Stimulated activated CD8-positive, alpha-beta memory T cell treated with anti-CD3 and anti-CD28 coated beads, Interleukin-12 subunit alpha, Interleukin-12 subunit beta, amount 100 ng/mL, for 24 hours (primary cell): ENCODE data around the gene SLCO2A1.

ENCODE experiments used
- DNase-seq: peaks from one replicate; pipeline ENCODE4 v3.0.0-alpha.2; 2020; ENCODE audit errors: extremely low read depth

SLCO2A1 gene

GRCh38 chr3:133999891-134000685, 29.6 kb downstream of the SLCO2A1 start:
- no peak for DNase-seq

GRCh38 chr3:133998691-133999241, 31.0 kb downstream of the SLCO2A1 start:
- no peak for DNase-seq

GRCh38 chr3:133997871-133998635, 31.7 kb downstream of the SLCO2A1 start:
- no peak for DNase-seq

- DNase-seq = no peak
Measured at GRCh38 chr3:133996996-133997395, 32.7 kb downstream of the SLCO2A1 start.

- DNase-seq = no peak
Measured at GRCh38 chr3:133996251-133996661, 33.5 kb downstream of the SLCO2A1 start.

GRCh38 chr3:133995264-133995663, 34.5 kb downstream of the SLCO2A1 start:
- no peak for DNase-seq

- DNase-seq = no peak
Measured at GRCh38 chr3:133994166-133994890, 35.4 kb downstream of the SLCO2A1 start.

GRCh38 chr3:133992951-133993620, 36.6 kb downstream of the SLCO2A1 start:
- no peak for DNase-seq

GRCh38 chr3:133992381-133992780, 37.3 kb downstream of the SLCO2A1 start:
- DNase-seq = no peak

- no peak for DNase-seq
Measured at GRCh38 chr3:133991637-133992036, 38.1 kb downstream of the SLCO2A1 start.

- DNase-seq = no peak
Measured at GRCh38 chr3:133991209-133991608, 38.5 kb downstream of the SLCO2A1 start.

- no peak for DNase-seq
Measured at GRCh38 chr3:133989936-133990702, 39.6 kb downstream of the SLCO2A1 start.

GRCh38 chr3:133988631-133989161, 41.0 kb downstream of the SLCO2A1 start:
- no peak for DNase-seq

GRCh38 chr3:133987948-133988484, 41.7 kb downstream of the SLCO2A1 start:
- DNase-seq = no peak

- DNase-seq = no peak
Measured at GRCh38 chr3:133987136-133987535, 42.6 kb downstream of the SLCO2A1 start.

GRCh38 chr3:133986311-133986710, 43.4 kb downstream of the SLCO2A1 start:
- no peak for DNase-seq

GRCh38 chr3:133984975-133985374, 44.8 kb downstream of the SLCO2A1 start:
- DNase-seq = no peak

- DNase-seq = no peak
Measured at GRCh38 chr3:133983576-133984560, 45.9 kb downstream of the SLCO2A1 start.

GRCh38 chr3:133983126-133983525, 46.6 kb downstream of the SLCO2A1 start:
- DNase-seq = no peak
